Astrocyte (in vitro differentiated cells and primary cell): ENCODE data around the gene NDFIP1. TPM values are rescaled to one million over a fixed set of nuclear protein-coding genes. Genes with fewer than 3 reads are reported as not detected.

ENCODE experiments used
- DNase-seq: peaks from one replicate; pipeline ENCODE4 v3.0.0-alpha.2; 2010; ENCODE audit warnings: low read depth
- FAIRE-seq: peaks from 2 replicates; lab custom pipeline; 2011; peaks lifted over from hg19 to GRCh38; lab: Jason Lieb, UNC
- H2AFZ ChIP-seq: 2 replicates; pipeline ENCODE4 v1.6.0; 2012; ENCODE audit warnings: low read depth, low read length, inconsistent platforms
- H3K27ac ChIP-seq: 2 replicates; pipeline ENCODE4 v1.5.1; 2011; ENCODE audit warnings: low read depth, low read length, inconsistent platforms
- H3K27me3 ChIP-seq: 2 replicates; pipeline ENCODE4 v1.6.0; 2011; ENCODE audit warnings: low read length, inconsistent platforms; ENCODE audit not compliant: insufficient read depth
- H3K36me3 ChIP-seq: 2 replicates; pipeline ENCODE4 v1.5.1; 2011; ENCODE audit warnings: low read length, inconsistent platforms; ENCODE audit not compliant: insufficient read depth
- H3K4me1 ChIP-seq: 2 replicates; pipeline ENCODE4 v1.5.1; 2011; ENCODE audit warnings: low read length, inconsistent platforms; ENCODE audit not compliant: insufficient read depth
- H3K4me2 ChIP-seq: 2 replicates; pipeline ENCODE4 v1.6.0; 2012; ENCODE audit warnings: low read length, inconsistent platforms
- H3K4me3 ChIP-seq: 2 replicates; pipeline ENCODE4 v1.5.1; 2011; ENCODE audit warnings: low read depth, mild to moderate bottlenecking, low read length, inconsistent platforms; ENCODE audit not compliant: insufficient read depth
- H3K79me2 ChIP-seq: 2 replicates; pipeline ENCODE4 v1.6.0; 2012; ENCODE audit warnings: mild to moderate bottlenecking, low read length, inconsistent platforms; ENCODE audit not compliant: insufficient read depth
- H3K9ac ChIP-seq: 2 replicates; pipeline ENCODE4 v1.6.0; 2012; ENCODE audit warnings: mild to moderate bottlenecking, low read length, inconsistent platforms
- H3K9me3 ChIP-seq: 2 replicates; pipeline ENCODE4 v1.5.1; 2012; ENCODE audit warnings: low read depth, mild to moderate bottlenecking, low read length, inconsistent platforms; ENCODE audit not compliant: insufficient read depth
- H4K20me1 ChIP-seq: 2 replicates; pipeline ENCODE4 v1.6.0; 2012; ENCODE audit warnings: low read length, inconsistent platforms; ENCODE audit not compliant: insufficient read depth
- H3K27ac Mint-ChIP-seq: one replicate; pipeline ENCODE4 v1.8.0; 2021; ENCODE audit warnings: mild to moderate bottlenecking, mixed read lengths; ENCODE audit not compliant: unreplicated experiment
- H3K27me3 Mint-ChIP-seq: one replicate; pipeline ENCODE4 v1.8.0; 2021; ENCODE audit warnings: low read depth, mixed read lengths; ENCODE audit not compliant: unreplicated experiment
- H3K36me3 Mint-ChIP-seq: one replicate; pipeline ENCODE4 v1.8.0; 2021; ENCODE audit warnings: low read depth, mixed read lengths; ENCODE audit not compliant: unreplicated experiment
- H3K4me1 Mint-ChIP-seq: one replicate; pipeline ENCODE4 v1.8.0; 2021; ENCODE audit warnings: low read depth, mixed read lengths; ENCODE audit not compliant: unreplicated experiment
- H3K4me3 Mint-ChIP-seq: one replicate; pipeline ENCODE4 v1.8.0; 2021; ENCODE audit warnings: mild to moderate bottlenecking, moderate library complexity, mixed read lengths; ENCODE audit not compliant: unreplicated experiment
- H3K9me3 Mint-ChIP-seq: one replicate; pipeline ENCODE4 v1.8.0; 2021; ENCODE audit warnings: mild to moderate bottlenecking, mixed read lengths; ENCODE audit not compliant: unreplicated experiment
- EZH2 ChIP-seq: IDR thresholded peaks from 2 replicates; pipeline ENCODE4 v1.6.1; 2012; ENCODE audit warnings: mild to moderate bottlenecking, low read length, inconsistent platforms; ENCODE audit not compliant: insufficient read depth
- total RNA-seq: library from RNA; stranded (reverse); gene quantifications from 2 replicates; pipeline ENCODE4 v1.2.1, GENCODE V29; 2021
- TF ChIP-seq, protein P1 (sequence below): IDR thresholded peaks from 2 replicates; pipeline ENCODE4 v1.5.1; 2011; ENCODE audit warnings: low read depth, mild to moderate bottlenecking, inconsistent platforms, low read length, moderate library complexity; ENCODE audit not compliant: insufficient read depth

Gene NDFIP1
- total RNA-seq, 1 donor from 2014 or later: 56.8 TPM

- peaks cover 3% of the 10 kb centered on the region for H3K36me3 Mint-ChIP-seq
- peak overlapping the region; percentile 99 for H2AFZ ChIP-seq
- H3K4me3 ChIP-seq: peak overlapping the region; percentile 76
- H3K4me3 Mint-ChIP-seq: peak overlapping the region; percentile 100
- peaks cover 13% of the 10 kb centered on the region for H3K4me1 ChIP-seq
- peak overlapping the region; percentile 86 for H3K4me2 ChIP-seq
- H3K27me3 ChIP-seq: no peaks in the 10 kb centered on the region
- no peaks in the 10 kb centered on the region for H3K36me3 ChIP-seq
- H3K9me3 ChIP-seq: no peaks in the 10 kb centered on the region
- H3K9ac ChIP-seq: peak overlapping the region; percentile 94
- DNase-seq (no peak), FAIRE-seq (no peak)
- peak overlapping the region; percentile 88 for H3K27ac ChIP-seq
- TF ChIP-seq EZH2: no peak
- H3K79me2 ChIP-seq: peaks cover 56% of the 10 kb centered on the region
- H4K20me1 ChIP-seq: peaks cover 42% of the 10 kb centered on the region
- no peaks in the 10 kb centered on the region for H3K27me3 Mint-ChIP-seq
- peaks cover 2% of the 10 kb centered on the region for H3K9me3 Mint-ChIP-seq
- H3K27ac Mint-ChIP-seq: peak overlapping the region; percentile 90
- H3K4me1 Mint-ChIP-seq: peaks cover 9% of the 10 kb centered on the region
Observed at GRCh38 chr5:142109331-142110045, 909 bp downstream of the NDFIP1 start.

GRCh38 chr5:142110046-142110531 lies 1.5 kb downstream of the NDFIP1 start:
- DNase-seq (peak; percentile 22), FAIRE-seq (no peak)
- H3K9me3 ChIP-seq: no peaks in the 10 kb centered on the region
- H3K9ac ChIP-seq: peak overlapping the region; percentile 94
- Mint-ChIP-seq H3K4me3 (peak overlapping the region; percentile 100), H3K27ac (peak overlapping the region; percentile 90), H3K36me3 (peaks cover 3% of the 10 kb centered on the region), H3K4me1 (peaks cover 9% of the 10 kb centered on the region), H3K27me3 (no peaks in the 10 kb centered on the region), H3K9me3 (no peaks in the 10 kb centered on the region)
- H2AFZ ChIP-seq: no peak overlapping the region
- peaks cover 13% of the 10 kb centered on the region for H3K4me1 ChIP-seq
- H3K4me2 ChIP-seq: peak overlapping the region; percentile 86
- peaks cover 46% of the 10 kb centered on the region for H4K20me1 ChIP-seq
- no peak for TF ChIP-seq EZH2
- TF ChIP-seq, protein P1, sequence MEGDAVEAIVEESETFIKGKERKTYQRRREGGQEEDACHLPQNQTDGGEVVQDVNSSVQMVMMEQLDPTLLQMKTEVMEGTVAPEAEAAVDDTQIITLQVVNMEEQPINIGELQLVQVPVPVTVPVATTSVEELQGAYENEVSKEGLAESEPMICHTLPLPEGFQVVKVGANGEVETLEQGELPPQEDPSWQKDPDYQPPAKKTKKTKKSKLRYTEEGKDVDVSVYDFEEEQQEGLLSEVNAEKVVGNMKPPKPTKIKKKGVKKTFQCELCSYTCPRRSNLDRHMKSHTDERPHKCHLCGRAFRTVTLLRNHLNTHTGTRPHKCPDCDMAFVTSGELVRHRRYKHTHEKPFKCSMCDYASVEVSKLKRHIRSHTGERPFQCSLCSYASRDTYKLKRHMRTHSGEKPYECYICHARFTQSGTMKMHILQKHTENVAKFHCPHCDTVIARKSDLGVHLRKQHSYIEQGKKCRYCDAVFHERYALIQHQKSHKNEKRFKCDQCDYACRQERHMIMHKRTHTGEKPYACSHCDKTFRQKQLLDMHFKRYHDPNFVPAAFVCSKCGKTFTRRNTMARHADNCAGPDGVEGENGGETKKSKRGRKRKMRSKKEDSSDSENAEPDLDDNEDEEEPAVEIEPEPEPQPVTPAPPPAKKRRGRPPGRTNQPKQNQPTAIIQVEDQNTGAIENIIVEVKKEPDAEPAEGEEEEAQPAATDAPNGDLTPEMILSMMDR: peak; percentile 2
- no peaks in the 10 kb centered on the region for H3K36me3 ChIP-seq
- H3K4me3 ChIP-seq: peak overlapping the region; percentile 76
- peaks cover 62% of the 10 kb centered on the region for H3K79me2 ChIP-seq
- H3K27ac ChIP-seq: peak overlapping the region; percentile 88
- no peaks in the 10 kb centered on the region for H3K27me3 ChIP-seq

GRCh38 chr5:142110988-142111687 lies 2.6 kb downstream of the NDFIP1 start:
- peaks cover 3% of the 10 kb centered on the region for H3K36me3 Mint-ChIP-seq
- H3K4me1 ChIP-seq: peaks cover 13% of the 10 kb centered on the region
- peak overlapping the region; percentile 100 for H3K4me3 Mint-ChIP-seq
- no peak overlapping the region for H3K27ac ChIP-seq
- H3K9ac ChIP-seq: no peak overlapping the region
- H3K4me1 Mint-ChIP-seq: peaks cover 9% of the 10 kb centered on the region
- H3K36me3 ChIP-seq: no peaks in the 10 kb centered on the region
- no peaks in the 10 kb centered on the region for H3K27me3 ChIP-seq
- no peak for DNase-seq
- no peaks in the 10 kb centered on the region for H3K9me3 Mint-ChIP-seq
- no peak for FAIRE-seq
- peak overlapping the region; percentile 86 for H3K4me2 ChIP-seq
- H3K9me3 ChIP-seq: no peaks in the 10 kb centered on the region
- no peak overlapping the region for H3K27ac Mint-ChIP-seq
- no peak overlapping the region for H2AFZ ChIP-seq
- TF ChIP-seq, protein P1: no peak
- TF ChIP-seq EZH2: no peak
- no peaks in the 10 kb centered on the region for H3K27me3 Mint-ChIP-seq
- peaks cover 72% of the 10 kb centered on the region for H3K79me2 ChIP-seq
- peaks cover 55% of the 10 kb centered on the region for H4K20me1 ChIP-seq
- H3K4me3 ChIP-seq: no peak overlapping the region
